PC-9 (cell line): Measurements from ENCODE around the gene KCNH1.

Experiments
- EZH2 ChIP-seq: fragments of 200-600 bp; sonication (generic); IDR thresholded peaks from 2 replicates; pipeline ENCODE4 v1.8.0; 2017; ENCODE audit warnings: antibody characterized with exemption, low read depth
- TF ChIP-seq, protein P1 (sequence below): fragments of 200-600 bp; sonication (generic); conservative IDR thresholded peaks from 2 replicates; pipeline ENCODE4 v1.6.1; 2017; ENCODE audit warnings: mixed run types, antibody characterized with exemption, mild to moderate bottlenecking, moderate library complexity

DNA sequence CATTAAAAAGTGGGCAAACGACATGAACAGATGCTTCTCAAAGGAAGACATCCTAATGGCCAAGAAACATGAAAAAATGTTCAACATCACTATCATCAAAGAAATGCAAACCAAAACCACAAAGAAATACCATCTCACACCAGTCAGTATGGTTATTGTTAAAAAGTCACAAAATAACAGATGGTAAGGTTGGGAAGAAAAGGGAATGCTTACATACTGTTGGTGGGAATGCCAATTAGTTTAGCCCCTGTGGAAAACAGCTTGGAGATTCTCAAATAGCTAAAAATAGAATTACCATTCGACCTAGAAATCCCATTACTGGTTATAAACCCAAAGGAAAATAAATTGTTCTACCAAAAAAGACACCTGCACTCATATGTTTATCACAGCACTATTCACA, 369.4 kb downstream of the KCNH1 start:
- TF ChIP-seq, protein P1, sequence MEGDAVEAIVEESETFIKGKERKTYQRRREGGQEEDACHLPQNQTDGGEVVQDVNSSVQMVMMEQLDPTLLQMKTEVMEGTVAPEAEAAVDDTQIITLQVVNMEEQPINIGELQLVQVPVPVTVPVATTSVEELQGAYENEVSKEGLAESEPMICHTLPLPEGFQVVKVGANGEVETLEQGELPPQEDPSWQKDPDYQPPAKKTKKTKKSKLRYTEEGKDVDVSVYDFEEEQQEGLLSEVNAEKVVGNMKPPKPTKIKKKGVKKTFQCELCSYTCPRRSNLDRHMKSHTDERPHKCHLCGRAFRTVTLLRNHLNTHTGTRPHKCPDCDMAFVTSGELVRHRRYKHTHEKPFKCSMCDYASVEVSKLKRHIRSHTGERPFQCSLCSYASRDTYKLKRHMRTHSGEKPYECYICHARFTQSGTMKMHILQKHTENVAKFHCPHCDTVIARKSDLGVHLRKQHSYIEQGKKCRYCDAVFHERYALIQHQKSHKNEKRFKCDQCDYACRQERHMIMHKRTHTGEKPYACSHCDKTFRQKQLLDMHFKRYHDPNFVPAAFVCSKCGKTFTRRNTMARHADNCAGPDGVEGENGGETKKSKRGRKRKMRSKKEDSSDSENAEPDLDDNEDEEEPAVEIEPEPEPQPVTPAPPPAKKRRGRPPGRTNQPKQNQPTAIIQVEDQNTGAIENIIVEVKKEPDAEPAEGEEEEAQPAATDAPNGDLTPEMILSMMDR = no peak
- TF ChIP-seq EZH2 = no peak
